H1 (cell line): ENCODE data around the gene TBC1D22A.

ENCODE experiments used
- EP300 ChIP-seq, 2 experiments: IDR thresholded peaks; 1 replicate in 1 of 2; 2 replicates in 1 of 2; pipeline ENCODE4 v1.6.1; 2011 to 2012; ENCODE audit warnings: low read depth in 2 of 2, low read length in 2 of 2, mild to moderate bottlenecking in 2 of 2, borderline replicate concordance in 1 of 2, inconsistent platforms in 1 of 2, moderate library complexity in 1 of 2
- EZH2 ChIP-seq: fragments of 200-600 bp; sonication (generic); IDR thresholded peaks from 2 replicates; pipeline ENCODE4 v1.7.1; 2012; ENCODE audit warnings: low read depth, mild to moderate bottlenecking, moderate library complexity, low read length, inconsistent platforms; ENCODE audit not compliant: severe bottlenecking
- PHF8 ChIP-seq: fragments of 200-600 bp; sonication (generic); conservative IDR thresholded peaks from 2 replicates; pipeline ENCODE4 v1.7.1; 2012; ENCODE audit warnings: low read depth, mild to moderate bottlenecking, inconsistent platforms, low read length, moderate library complexity
- SP1 ChIP-seq: IDR thresholded peaks from 2 replicates; pipeline ENCODE4 v1.6.1; 2011; ENCODE audit warnings: low read depth, low read length

- no peak for TF ChIP-seq SP1
- no peak for TF ChIP-seq EZH2
- no peak for TF ChIP-seq PHF8
- no peak for TF ChIP-seq EP300 (IDR thresholded peaks at IDR 0.05; ENCODE audit: borderline replicate concordance in 1 of 2, low read depth in 2 of 2, low read length in 2 of 2)
These were observed 359.3 kb downstream of the TBC1D22A start for GRCh38 chr22:47121791-47122190.
